IPS-NIHi11 (cell line): ENCODE data around the gene IFT88.

Experiments used
- DNase-seq: peaks from one replicate; pipeline ENCODE4 v3.0.0; 2012; ENCODE audit warnings: mixed read lengths, low spot score

Gene IFT88

GRCh38 chr13:20566468-20566897 lies 474 bp upstream of the IFT88 start:
- DNase-seq, result no peak

- no peak for DNase-seq
Measured at GRCh38 chr13:20567881-20568528, 1.0 kb downstream of the IFT88 start.

GRCh38 chr13:20570517-20570916 lies 3.6 kb downstream of the IFT88 start:
- no peak for DNase-seq

GRCh38 chr13:20571676-20572075 lies 4.7 kb downstream of the IFT88 start:
- DNase-seq, result no peak

- no peak for DNase-seq
Measured at GRCh38 chr13:20573186-20573585, 6.2 kb downstream of the IFT88 start.

GRCh38 chr13:20573636-20574035 lies 6.7 kb downstream of the IFT88 start:
- DNase-seq, result no peak

- no peak for DNase-seq
Measured at GRCh38 chr13:20579191-20579590, 12.2 kb downstream of the IFT88 start.

GRCh38 chr13:20580257-20580656 lies 13.3 kb downstream of the IFT88 start:
- DNase-seq, result no peak

- no peak for DNase-seq
Measured at GRCh38 chr13:20582026-20582425, 15.1 kb downstream of the IFT88 start.

GRCh38 chr13:20583803-20584293 lies 16.9 kb downstream of the IFT88 start:
- DNase-seq, result no peak

GRCh38 chr13:20585371-20585770 lies 18.4 kb downstream of the IFT88 start:
- no peak for DNase-seq

- DNase-seq, result no peak
Measured at GRCh38 chr13:20588529-20589110, 21.7 kb downstream of the IFT88 start.

GRCh38 chr13:20590561-20590960 lies 23.6 kb downstream of the IFT88 start:
- DNase-seq, result no peak

- DNase-seq, result no peak
Measured at GRCh38 chr13:20592606-20593005, 25.6 kb downstream of the IFT88 start.

GRCh38 chr13:20594280-20594679 lies 27.3 kb downstream of the IFT88 start:
- DNase-seq, result no peak

- DNase-seq, result no peak
Measured at GRCh38 chr13:20607015-20607414, 40.1 kb downstream of the IFT88 start.

- no peak for DNase-seq
Measured at GRCh38 chr13:20608438-20609020, 41.6 kb downstream of the IFT88 start.

- DNase-seq, result no peak
Measured at GRCh38 chr13:20609145-20609544, 42.2 kb downstream of the IFT88 start.

GRCh38 chr13:20610006-20610405 lies 43.0 kb downstream of the IFT88 start:
- no peak for DNase-seq

GRCh38 chr13:20616059-20616797 lies 49.3 kb downstream of the IFT88 start:
- no peak for DNase-seq

GRCh38 chr13:20623000-20623399 lies 56.0 kb downstream of the IFT88 start:
- DNase-seq, result no peak

GRCh38 chr13:20624213-20624612 lies 57.3 kb downstream of the IFT88 start:
- no peak for DNase-seq

GRCh38 chr13:20633802-20634201 lies 66.8 kb downstream of the IFT88 start:
- no peak for DNase-seq
